GM12878 (cell line): Measurements from ENCODE around the gene LRRC31. TPM values are rescaled to one million over a fixed set of nuclear protein-coding genes. Genes with fewer than 3 reads are reported as not detected.

ENCODE experiments used
- ATAC-seq: fragments of 200-7000 bp; cut with Tn5 transposase; 3 replicates; pipeline ENCODE4 v1.9.1; 2020; ENCODE audit warnings: mild to moderate bottlenecking, moderate library complexity
- BruUV-seq: library from RNA; stranded (reverse); fragments of 400-500 nt; replicated peaks from 2 replicates; lab custom pipeline; 2021; lab: Mats Ljungman, UMichigan
- CTCF ChIA-PET: fragments of 300-600 bp; sonication (Branson Sonifier 250); formaldehyde crosslinking; extraction: SDS; loops from one replicate; lab custom pipeline; 2021; ENCODE audit warnings: inconsistent platforms; lab: Yijun Ruan, JAX
- POLR2A ChIA-PET: fragments of 350-600 bp; formaldehyde crosslinking; extraction: SDS; loops from one replicate; lab custom pipeline; 2021; ENCODE audit warnings: inconsistent platforms; lab: Charles Lee
- RAD21 ChIA-PET: fragments of 300-600 bp; sonication (Branson Sonifier 250); formaldehyde crosslinking; loops from one replicate; lab custom pipeline; 2023; ENCODE audit warnings: antibody characterized with exemption; ENCODE audit not compliant: unreplicated experiment; lab: Charles Lee
- SMC1A ChIA-PET: fragments of 300-600 bp; sonication (Branson Sonifier 250); formaldehyde crosslinking; loops from one replicate; lab custom pipeline; 2023; ENCODE audit not compliant: unreplicated experiment, uncharacterized antibody; lab: Charles Lee
- DNase-seq: peaks from one replicate; pipeline ENCODE4 v3.0.0-alpha.2; 2011; ENCODE audit warnings: low read depth, low spot score
- FAIRE-seq: peaks from 3 replicates; lab custom pipeline; 2011; peaks lifted over from hg19 to GRCh38; lab: Jason Lieb, UNC
- H2AFZ ChIP-seq: 2 replicates; pipeline ENCODE4 v1.6.0; 2011; ENCODE audit warnings: low read depth, low read length, control low read depth; ENCODE audit not compliant: control insufficient read depth
- H3K27ac ChIP-seq: 2 replicates; pipeline ENCODE4 v1.5.1; 2011; ENCODE audit warnings: control low read depth; ENCODE audit not compliant: control insufficient read depth, insufficient read depth
- H3K27me3 ChIP-seq, 2 experiments: replicated peaks in 1 of 2; 2 replicates each; pipeline versions ENCODE4 v1.6.0 to v1.6.1; 2011; ENCODE audit warnings: low read length in 1 of 2; ENCODE audit not compliant: control insufficient read depth in 2 of 2, insufficient read depth in 2 of 2
- H3K36me3 ChIP-seq, 2 experiments: 2 replicates each; pipeline ENCODE4 v1.5.1; 2011; ENCODE audit warnings: low read length in 1 of 2; ENCODE audit not compliant: control insufficient read depth in 2 of 2, insufficient read depth in 2 of 2
- H3K4me1 ChIP-seq: 2 replicates; pipeline ENCODE4 v1.6.1; 2011; ENCODE audit warnings: mild to moderate bottlenecking, low read length, moderate library complexity, mixed read lengths; ENCODE audit not compliant: control insufficient read depth, insufficient read depth
- H3K4me2 ChIP-seq: 2 replicates; pipeline ENCODE4 v1.6.0; 2011; ENCODE audit warnings: control low read depth; ENCODE audit not compliant: control insufficient read depth, insufficient read depth
- H3K4me3 ChIP-seq: fragments of 200-600 bp; sonication (generic); 2 replicates; pipeline ENCODE4 v1.5.1; 2016
- H3K79me2 ChIP-seq: 2 replicates; pipeline ENCODE4 v1.6.0; 2011; ENCODE audit warnings: low read length; ENCODE audit not compliant: control insufficient read depth, insufficient read depth
- H3K9ac ChIP-seq: 2 replicates; pipeline ENCODE4 v1.8.0; 2011; ENCODE audit warnings: low read length, control low read depth, mixed read lengths; ENCODE audit not compliant: control insufficient read depth, insufficient read depth
- H3K9me3 ChIP-seq: replicated peaks from 3 replicates; pipeline ENCODE4 v1.5.1; 2011; ENCODE audit warnings: mild to moderate bottlenecking, low read length; ENCODE audit not compliant: control insufficient read depth, insufficient read depth
- H4K20me1 ChIP-seq: 2 replicates; pipeline ENCODE4 v1.6.0; 2011; ENCODE audit not compliant: control insufficient read depth, insufficient read depth
- ASH2L ChIP-seq: fragments of 300-600, 200-600 bp; sonication (generic); IDR thresholded peaks from 2 replicates; pipeline ENCODE4 v1.6.1; 2017; ENCODE audit warnings: low read depth, mild to moderate bottlenecking, borderline replicate concordance
- ATF2 ChIP-seq: IDR thresholded peaks from 2 replicates; pipeline ENCODE4 v1.6.1; 2012; ENCODE audit warnings: low read length, inconsistent platforms
- CBX3 ChIP-seq: fragments of 200-600 bp; sonication (generic); IDR thresholded peaks from 2 replicates; pipeline ENCODE4 v1.6.1; 2016; ENCODE audit warnings: low read depth, borderline replicate concordance
- CHD1 ChIP-seq: IDR thresholded peaks from 2 replicates; pipeline ENCODE4 v1.6.1; 2012; ENCODE audit warnings: low read depth, low read length, improper control_type of control experiment
- CREM ChIP-seq: IDR thresholded peaks from 2 replicates; pipeline ENCODE4 v1.6.1; 2014; ENCODE audit warnings: antibody characterized with exemption, low read depth
- E2F4 ChIP-seq: IDR thresholded peaks from 2 replicates; pipeline ENCODE4 v1.6.1; 2012; ENCODE audit warnings: low read depth, low read length, improper control_type of control experiment
- FOXM1 ChIP-seq: IDR thresholded peaks from 2 replicates; pipeline ENCODE4 v1.6.1; 2012; ENCODE audit warnings: low read depth, mild to moderate bottlenecking, inconsistent platforms, low read length, moderate library complexity
- KDM1A ChIP-seq: fragments of 200-600 bp; sonication (generic); IDR thresholded peaks from 2 replicates; pipeline ENCODE4 v1.6.1; 2016; ENCODE audit warnings: borderline replicate concordance
- LARP7 ChIP-seq: fragments of 450-650 bp; IDR thresholded peaks from 2 replicates; pipeline ENCODE4 v1.6.1; 2017; ENCODE audit warnings: mild to moderate bottlenecking
- MYC ChIP-seq: IDR thresholded peaks from 2 replicates; pipeline ENCODE4 v1.6.1; 2011; ENCODE audit warnings: mild to moderate bottlenecking, low read length, moderate library complexity, inconsistent platforms; ENCODE audit not compliant: insufficient read depth, insufficient replicate concordance, insufficient read length, severe bottlenecking
- NBN ChIP-seq: fragments of 450-650 bp; IDR thresholded peaks from 2 replicates; pipeline ENCODE4 v1.6.1; 2016
- NRF1 ChIP-seq: conservative IDR thresholded peaks from 2 replicates; pipeline ENCODE4 v1.6.1; 2011; ENCODE audit warnings: mild to moderate bottlenecking, low read depth, low read length, improper control_type of control experiment
- RB1 ChIP-seq: fragments of 450-650 bp; formaldehyde crosslinking; IDR thresholded peaks from 2 replicates; pipeline ENCODE4 v1.6.1; 2017; ENCODE audit warnings: mild to moderate bottlenecking, borderline replicate concordance
- TARDBP ChIP-seq: IDR thresholded peaks from 2 replicates; pipeline ENCODE4 v1.6.1; 2016; ENCODE audit warnings: borderline replicate concordance
- YY1 ChIP-seq: IDR thresholded peaks from 2 replicates; pipeline ENCODE4 v1.6.1; 2011; ENCODE audit warnings: low read depth, mild to moderate bottlenecking, low read length
- ZNF384 ChIP-seq: IDR thresholded peaks from 2 replicates; pipeline ENCODE4 v1.6.1; 2012; ENCODE audit warnings: low read depth, mild to moderate bottlenecking, low read length, improper control_type of control experiment, borderline replicate concordance
- WGBS: methylation state at CpG from one replicate; pipeline ENCODE4 v1.1.6; 2016; ENCODE audit warnings: low lambda C conversion rate; ENCODE audit not compliant: insufficient replicate concordance, insufficient coverage; ENCODE audit errors: missing lambda C conversion rate; 5-methylcytosine and 5-hydroxymethylcytosine counted together
- in situ Hi-C: fragments of 300-500 bp; cut with MboI; formaldehyde crosslinking; loops from 9 replicates; pipeline ENCODE4 v1.14.3; 2018; ENCODE audit warnings: mixed read lengths
- intact Hi-C: fragments of 100-400 bp; cut with micrococcal nuclease; formaldehyde crosslinking; loops from one replicate; pipeline ENCODE4 v1.14.2; 2022; ENCODE audit not compliant: unreplicated experiment
- polyA plus RNA-seq, 11 experiments: library from polyadenylated mRNA; depleted of rRNA in 4 of 11; unstranded in 6 of 11; stranded (reverse) in 5 of 11; fragments of >200 nt; fragmentation: Nextera tagmentation in 4 of 11; fragmentation: Illumina TruSeq in 1 of 11; extraction: Ambion mirVana in 4 of 11; extraction: Trizol in 1 of 11; gene quantifications; 1 replicate in 1 of 11; 2 replicates in 10 of 11; pipeline versions ENCODE4 v1.2.1 to v1.2.3, GENCODE V29; 2011 to 2016; ENCODE audit warnings: inconsistent platforms in 2 of 11, missing spikeins in 2 of 11, low read depth in 1 of 11
- total RNA-seq, 4 experiments: library from RNA; depleted of rRNA in 3 of 4; stranded (reverse); fragments of >200 nt in 3 of 4; fragmentation: Illumina TruSeq in 1 of 4; extraction: Trizol in 1 of 4; gene quantifications; 2 replicates each; pipeline versions ENCODE4 v1.2.1 to v1.2.3, GENCODE V29; 2013 to 2021
- TF ChIP-seq, protein P1 (sequence below), 3 experiments: IDR thresholded peaks in 2 of 3; conservative IDR thresholded peaks in 1 of 3; 2 replicates each; pipeline ENCODE4 v1.5.1; 2011; ENCODE audit warnings: low read depth in 3 of 3, low read length in 3 of 3, mild to moderate bottlenecking in 3 of 3, control low read depth in 2 of 3, moderate library complexity in 2 of 3, inconsistent platforms in 1 of 3, mixed read lengths in 1 of 3; ENCODE audit not compliant: control insufficient read depth in 2 of 3, insufficient read depth in 1 of 3; ENCODE audit errors: extremely low read depth in 1 of 3

The LRRC31 gene
- total and polyA plus RNA-seq, 10 of the 15 experiments (the other 5 are each of a cell fraction or from before 2014, with no cell fraction given): 0.04 to 0.06 (median 0.06) TPM; not detected in 7

- TF ChIP-seq CREM (no peak), LARP7 (no peak)
Observed at GRCh38 chr3:169897284-169897683, 27.5 kb upstream of the LRRC31 start (continued).

- intact Hi-C loops: no loop called here
- ChIA-PET POLR2A (no interaction called here), RAD21 (no interaction called here), CTCF (no interaction called here), SMC1A (no interaction called here)
- no peak overlapping the region for H3K9ac ChIP-seq
- WGBS: 61% methylated on average over 6 of the region's 6 CpGs
- no peaks in the 10 kb centered on the region for H3K4me1 ChIP-seq
- in situ Hi-C loops: no loop called here
- DNase-seq (no peak), ATAC-seq (no peak), FAIRE-seq (no peak)
- H2AFZ ChIP-seq: no peak overlapping the region
- H3K4me3 ChIP-seq: no peak overlapping the region
- H3K27me3 ChIP-seq: no peaks in the 10 kb centered on the region
- H3K36me3 ChIP-seq: no peaks in the 10 kb centered on the region
- H3K9me3 ChIP-seq: no peaks in the 10 kb centered on the region; the same call in 2 of the 3 replicates
- no peak overlapping the region for H3K4me2 ChIP-seq
- H4K20me1 ChIP-seq: no peaks in the 10 kb centered on the region
- no peaks in the 10 kb centered on the region for H3K79me2 ChIP-seq
- H3K27ac ChIP-seq: no peak overlapping the region
- no TSS peak for BruUV-seq
- no peak for TF ChIP-seq ZNF384
- TF ChIP-seq CBX3: no peak
- no peak for TF ChIP-seq E2F4
- no peak for TF ChIP-seq ASH2L
- TF ChIP-seq RB1: no peak
- no peak for TF ChIP-seq MYC
- no peak for TF ChIP-seq NBN
- TF ChIP-seq NRF1: no peak
- no peak for TF ChIP-seq FOXM1
- TF ChIP-seq TARDBP: no peak
- TF ChIP-seq CHD1: no peak
- TF ChIP-seq, protein P1, sequence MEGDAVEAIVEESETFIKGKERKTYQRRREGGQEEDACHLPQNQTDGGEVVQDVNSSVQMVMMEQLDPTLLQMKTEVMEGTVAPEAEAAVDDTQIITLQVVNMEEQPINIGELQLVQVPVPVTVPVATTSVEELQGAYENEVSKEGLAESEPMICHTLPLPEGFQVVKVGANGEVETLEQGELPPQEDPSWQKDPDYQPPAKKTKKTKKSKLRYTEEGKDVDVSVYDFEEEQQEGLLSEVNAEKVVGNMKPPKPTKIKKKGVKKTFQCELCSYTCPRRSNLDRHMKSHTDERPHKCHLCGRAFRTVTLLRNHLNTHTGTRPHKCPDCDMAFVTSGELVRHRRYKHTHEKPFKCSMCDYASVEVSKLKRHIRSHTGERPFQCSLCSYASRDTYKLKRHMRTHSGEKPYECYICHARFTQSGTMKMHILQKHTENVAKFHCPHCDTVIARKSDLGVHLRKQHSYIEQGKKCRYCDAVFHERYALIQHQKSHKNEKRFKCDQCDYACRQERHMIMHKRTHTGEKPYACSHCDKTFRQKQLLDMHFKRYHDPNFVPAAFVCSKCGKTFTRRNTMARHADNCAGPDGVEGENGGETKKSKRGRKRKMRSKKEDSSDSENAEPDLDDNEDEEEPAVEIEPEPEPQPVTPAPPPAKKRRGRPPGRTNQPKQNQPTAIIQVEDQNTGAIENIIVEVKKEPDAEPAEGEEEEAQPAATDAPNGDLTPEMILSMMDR (IDR thresholded peaks at IDR 0.05 in 2 of 3, conservative IDR thresholded peaks at IDR 0.05 in 1 of 3; ENCODE audit: control insufficient read depth in 2 of 3, extremely low read depth in 1 of 3, insufficient read depth in 1 of 3, low read depth in 3 of 3, low read length in 3 of 3): no peak
- no peak for TF ChIP-seq YY1
- no peak for TF ChIP-seq KDM1A
- no peak for TF ChIP-seq ATF2
Observed at GRCh38 chr3:169895072-169895471, 25.3 kb upstream of the LRRC31 start.
